Liver (tissue), 9 donors: ENCODE measurements around the gene ABL1. TPM values are rescaled to one million over a fixed set of nuclear protein-coding genes. Genes with fewer than 3 reads are reported as not detected.

Experiments
- DNase-seq: peaks from one replicate; pipeline ENCODE4 v3.0.0-alpha.2; 2017; ENCODE audit warnings: low spot score
- H3K27ac ChIP-seq, 2 donors: one replicate each; pipeline ENCODE4 v1.7.0; 2013; ENCODE audit warnings: inconsistent platforms in 2 of 2, low read length in 2 of 2, control low read depth in 1 of 2, low read depth in 1 of 2, mild to moderate bottlenecking in 1 of 2
- H3K27me3 ChIP-seq, 4 donors: one replicate each; pipeline versions ENCODE4 v1.6.1 to v1.7.0; 2013; ENCODE audit warnings: low read length in 3 of 4, inconsistent platforms in 1 of 4, mild to moderate bottlenecking in 1 of 4, moderate library complexity in 1 of 4; ENCODE audit not compliant: control insufficient read depth in 4 of 4, insufficient read depth in 4 of 4
- H3K36me3 ChIP-seq, 4 donors: one replicate each; pipeline versions ENCODE4 v1.6.1 to v1.7.0; 2013; ENCODE audit warnings: low read length in 3 of 4, mild to moderate bottlenecking in 3 of 4, low read depth in 1 of 4, moderate library complexity in 1 of 4; ENCODE audit not compliant: control insufficient read depth in 4 of 4, insufficient read depth in 3 of 4
- H3K4me1 ChIP-seq, 4 donors: one replicate each; pipeline versions ENCODE4 v1.6.1 to v1.7.0; 2013; ENCODE audit warnings: low read length in 3 of 4, mild to moderate bottlenecking in 3 of 4, moderate library complexity in 1 of 4; ENCODE audit not compliant: control insufficient read depth in 4 of 4, insufficient read depth in 4 of 4
- H3K4me3 ChIP-seq, 3 donors: one replicate each; pipeline versions ENCODE4 v1.6.1 to v1.7.0; 2013; ENCODE audit warnings: low read length in 3 of 3, control low read depth in 1 of 3, low read depth in 1 of 3, mild to moderate bottlenecking in 1 of 3
- H3K9ac ChIP-seq, 2 donors: one replicate each; pipeline ENCODE4 v1.7.0; 2013; ENCODE audit warnings: low read length in 2 of 2, mild to moderate bottlenecking in 2 of 2, moderate library complexity in 2 of 2, control low read depth in 1 of 2, low read depth in 1 of 2
- H3K9me3 ChIP-seq, 4 donors: one replicate each; pipeline versions ENCODE4 v1.6.1 to v1.7.0; 2013; ENCODE audit warnings: low read length in 3 of 4; ENCODE audit not compliant: control insufficient read depth in 4 of 4
- EGR1 ChIP-seq, 2 donors: IDR thresholded peaks; 2 replicates each; pipeline ENCODE4 v1.6.1; 2016 to 2018; ENCODE audit warnings: antibody characterized with exemption in 2 of 2, low read depth in 2 of 2
- FOXA2 ChIP-seq: IDR thresholded peaks from 2 replicates; pipeline ENCODE4 v1.6.1; 2016; ENCODE audit warnings: antibody characterized with exemption
- GABPA ChIP-seq, 2 donors: IDR thresholded peaks in 1 of 2; conservative IDR thresholded peaks in 1 of 2; 2 replicates each; pipeline ENCODE4 v1.6.1; 2016; ENCODE audit warnings: antibody characterized with exemption in 2 of 2, mild to moderate bottlenecking in 1 of 2, moderate library complexity in 1 of 2
- HNF4A ChIP-seq, 2 donors: conservative IDR thresholded peaks; 2 replicates each; pipeline ENCODE4 v1.6.1; 2016; ENCODE audit warnings: antibody characterized with exemption in 2 of 2, mild to moderate bottlenecking in 2 of 2
- HNF4G ChIP-seq: IDR thresholded peaks from 2 replicates; pipeline ENCODE4 v1.6.1; 2016; ENCODE audit warnings: antibody characterized with exemption
- JUND ChIP-seq, 2 donors: IDR thresholded peaks; 2 replicates each; pipeline ENCODE4 v1.6.1; 2016; ENCODE audit warnings: antibody characterized with exemption in 2 of 2
- NR2F2 ChIP-seq: IDR thresholded peaks from 2 replicates; pipeline ENCODE4 v1.6.1; 2016; ENCODE audit warnings: antibody characterized with exemption
- RAD21 ChIP-seq, 2 donors: IDR thresholded peaks; 2 replicates each; pipeline ENCODE4 v1.6.1; 2016; ENCODE audit warnings: antibody characterized with exemption in 2 of 2, mild to moderate bottlenecking in 2 of 2
- RXRA ChIP-seq, 2 donors: IDR thresholded peaks; 2 replicates each; pipeline ENCODE4 v1.6.1; 2017 to 2018; ENCODE audit warnings: antibody characterized with exemption in 2 of 2, mild to moderate bottlenecking in 1 of 2
- SP1 ChIP-seq: IDR thresholded peaks from 2 replicates; pipeline ENCODE4 v1.6.1; 2018; ENCODE audit warnings: antibody characterized with exemption, mild to moderate bottlenecking
- TAF1 ChIP-seq: conservative IDR thresholded peaks from 2 replicates; pipeline ENCODE4 v1.6.1; 2016; ENCODE audit warnings: antibody characterized with exemption, mild to moderate bottlenecking
- WGBS: extraction: QIAGEN DNeasy Blood & Tissue Kit; methylation state at CpG from one replicate; pipeline ENCODE4 v1.1.7; 2013; 5-methylcytosine and 5-hydroxymethylcytosine counted together
- polyA plus RNA-seq, 2 donors: library from polyadenylated mRNA; stranded (reverse) in 1 of 2; unstranded in 1 of 2; fragments of 200-250 nt in 1 of 2; fragments of >200 nt in 1 of 2; fragmentation: Nextera tagmentation in 1 of 2; extraction: Ambion mirVana in 1 of 2; gene quantifications; one replicate each; pipeline versions ENCODE4 v1.2.1 to v1.2.3, GENCODE V29; 2013 to 2015
- total RNA-seq, 2 donors: library from RNA; depleted of rRNA; stranded (reverse); fragments of >200 nt; gene quantifications; one replicate each; pipeline ENCODE4 v1.2.3, GENCODE V29; 2014
- TF ChIP-seq, protein P1 (sequence below): IDR thresholded peaks from 2 replicates; pipeline ENCODE4 v1.6.1; 2016; ENCODE audit warnings: antibody characterized with exemption
- TF ChIP-seq, protein P2 (sequence below): IDR thresholded peaks from 2 replicates; pipeline ENCODE4 v1.6.1; 2016; ENCODE audit warnings: antibody characterized with exemption, mild to moderate bottlenecking
- TF ChIP-seq, protein P3 (sequence below): fragments of 150-350 bp; IDR thresholded peaks from 2 replicates; pipeline ENCODE4 v1.5.1; 2017; ENCODE audit warnings: improper control_type of control experiment, low read depth, low read length; ENCODE audit not compliant: missing input control
- TF ChIP-seq, protein P4 (sequence below): IDR thresholded peaks from 2 replicates; pipeline ENCODE4 v1.6.1; 2016; ENCODE audit warnings: antibody characterized with exemption
- TF ChIP-seq, protein P5 (sequence below): IDR thresholded peaks from 2 replicates; pipeline ENCODE4 v1.6.1; 2016; ENCODE audit warnings: antibody characterized with exemption
- donor health status: healthy.
- donor health status: healthy.
- donor health status: healthy.
- donor health status: healthy.
- donor health status: healthy.

Gene ABL1
- total and polyA plus RNA-seq, 4 donors, result 4.2 to 14.2 (median 10.9) TPM

DNA sequence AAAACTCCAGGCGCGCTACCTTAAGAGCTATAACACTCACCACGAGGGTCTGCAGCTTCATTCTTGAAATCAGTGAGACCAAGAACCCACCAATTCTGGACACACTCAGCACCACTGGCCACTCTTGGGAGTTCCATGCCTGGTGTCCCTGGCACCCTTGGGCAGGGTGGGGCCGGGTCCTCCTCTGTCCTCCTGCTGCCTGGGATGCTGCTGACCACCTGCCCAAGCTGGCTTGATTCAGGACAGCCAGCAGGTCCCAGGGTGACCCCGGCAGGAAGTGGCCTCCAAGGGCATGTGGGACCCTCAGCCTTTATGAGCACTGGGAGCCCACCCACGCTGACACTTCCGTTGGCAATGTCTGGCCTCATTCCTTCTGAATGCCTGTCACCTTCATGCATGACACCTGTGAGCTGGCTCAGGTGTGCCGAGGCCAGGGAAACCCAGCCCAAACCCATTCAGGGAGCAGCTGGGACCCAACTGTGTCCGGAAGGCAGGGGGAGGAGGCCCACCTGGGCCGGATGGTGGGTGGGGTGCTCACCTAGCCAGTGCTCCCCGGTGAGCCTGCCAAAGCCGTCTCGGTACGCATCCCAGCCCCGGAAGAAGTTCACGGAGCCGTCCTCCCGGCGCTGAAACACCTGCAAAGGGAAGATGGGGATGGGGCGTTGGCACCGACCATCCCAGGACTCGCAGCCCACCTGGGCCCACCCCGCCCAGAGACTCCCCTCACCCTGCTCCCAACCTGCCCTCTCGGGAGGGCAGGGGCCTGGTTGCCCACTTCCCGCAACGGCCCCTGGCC is 76.4 kb downstream of the ABL1 start:
- H3K27ac ChIP-seq, result no peak overlapping the region
- H3K36me3 ChIP-seq, result no peaks in the 10 kb centered on the region
- H3K9ac ChIP-seq, result no peak overlapping the region
- 85% methylated on average over 26 of the region's 26 CpGs for WGBS
- TF ChIP-seq, protein P1, sequence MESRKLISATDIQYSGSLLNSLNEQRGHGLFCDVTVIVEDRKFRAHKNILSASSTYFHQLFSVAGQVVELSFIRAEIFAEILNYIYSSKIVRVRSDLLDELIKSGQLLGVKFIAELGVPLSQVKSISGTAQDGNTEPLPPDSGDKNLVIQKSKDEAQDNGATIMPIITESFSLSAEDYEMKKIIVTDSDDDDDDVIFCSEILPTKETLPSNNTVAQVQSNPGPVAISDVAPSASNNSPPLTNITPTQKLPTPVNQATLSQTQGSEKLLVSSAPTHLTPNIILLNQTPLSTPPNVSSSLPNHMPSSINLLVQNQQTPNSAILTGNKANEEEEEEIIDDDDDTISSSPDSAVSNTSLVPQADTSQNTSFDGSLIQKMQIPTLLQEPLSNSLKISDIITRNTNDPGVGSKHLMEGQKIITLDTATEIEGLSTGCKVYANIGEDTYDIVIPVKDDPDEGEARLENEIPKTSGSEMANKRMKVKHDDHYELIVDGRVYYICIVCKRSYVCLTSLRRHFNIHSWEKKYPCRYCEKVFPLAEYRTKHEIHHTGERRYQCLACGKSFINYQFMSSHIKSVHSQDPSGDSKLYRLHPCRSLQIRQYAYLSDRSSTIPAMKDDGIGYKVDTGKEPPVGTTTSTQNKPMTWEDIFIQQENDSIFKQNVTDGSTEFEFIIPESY, result no peak
- TF ChIP-seq HNF4A (conservative IDR thresholded peaks at IDR 0.05), result no peak
- no peak for TF ChIP-seq NR2F2
- TF ChIP-seq SP1, result no peak
- no peak for TF ChIP-seq FOXA2
- TF ChIP-seq GABPA (IDR thresholded peaks at IDR 0.05 in 1 of 2, conservative IDR thresholded peaks at IDR 0.05 in 1 of 2), result no peak
- TF ChIP-seq, protein P2, sequence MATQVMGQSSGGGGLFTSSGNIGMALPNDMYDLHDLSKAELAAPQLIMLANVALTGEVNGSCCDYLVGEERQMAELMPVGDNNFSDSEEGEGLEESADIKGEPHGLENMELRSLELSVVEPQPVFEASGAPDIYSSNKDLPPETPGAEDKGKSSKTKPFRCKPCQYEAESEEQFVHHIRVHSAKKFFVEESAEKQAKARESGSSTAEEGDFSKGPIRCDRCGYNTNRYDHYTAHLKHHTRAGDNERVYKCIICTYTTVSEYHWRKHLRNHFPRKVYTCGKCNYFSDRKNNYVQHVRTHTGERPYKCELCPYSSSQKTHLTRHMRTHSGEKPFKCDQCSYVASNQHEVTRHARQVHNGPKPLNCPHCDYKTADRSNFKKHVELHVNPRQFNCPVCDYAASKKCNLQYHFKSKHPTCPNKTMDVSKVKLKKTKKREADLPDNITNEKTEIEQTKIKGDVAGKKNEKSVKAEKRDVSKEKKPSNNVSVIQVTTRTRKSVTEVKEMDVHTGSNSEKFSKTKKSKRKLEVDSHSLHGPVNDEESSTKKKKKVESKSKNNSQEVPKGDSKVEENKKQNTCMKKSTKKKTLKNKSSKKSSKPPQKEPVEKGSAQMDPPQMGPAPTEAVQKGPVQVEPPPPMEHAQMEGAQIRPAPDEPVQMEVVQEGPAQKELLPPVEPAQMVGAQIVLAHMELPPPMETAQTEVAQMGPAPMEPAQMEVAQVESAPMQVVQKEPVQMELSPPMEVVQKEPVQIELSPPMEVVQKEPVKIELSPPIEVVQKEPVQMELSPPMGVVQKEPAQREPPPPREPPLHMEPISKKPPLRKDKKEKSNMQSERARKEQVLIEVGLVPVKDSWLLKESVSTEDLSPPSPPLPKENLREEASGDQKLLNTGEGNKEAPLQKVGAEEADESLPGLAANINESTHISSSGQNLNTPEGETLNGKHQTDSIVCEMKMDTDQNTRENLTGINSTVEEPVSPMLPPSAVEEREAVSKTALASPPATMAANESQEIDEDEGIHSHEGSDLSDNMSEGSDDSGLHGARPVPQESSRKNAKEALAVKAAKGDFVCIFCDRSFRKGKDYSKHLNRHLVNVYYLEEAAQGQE, result no peak
- TF ChIP-seq RXRA (IDR thresholded peaks at IDR 0.05), result no peak
- H3K4me3 ChIP-seq, result no peak overlapping the region
- peaks cover 0 to 7% (median under 1%) of the 10 kb centered on the region in 4 donors for H3K27me3 ChIP-seq
- no peaks in the 10 kb centered on the region for H3K4me1 ChIP-seq
- H3K9me3 ChIP-seq, result no peaks in the 10 kb centered on the region
- DNase-seq, result no peak

DNA sequence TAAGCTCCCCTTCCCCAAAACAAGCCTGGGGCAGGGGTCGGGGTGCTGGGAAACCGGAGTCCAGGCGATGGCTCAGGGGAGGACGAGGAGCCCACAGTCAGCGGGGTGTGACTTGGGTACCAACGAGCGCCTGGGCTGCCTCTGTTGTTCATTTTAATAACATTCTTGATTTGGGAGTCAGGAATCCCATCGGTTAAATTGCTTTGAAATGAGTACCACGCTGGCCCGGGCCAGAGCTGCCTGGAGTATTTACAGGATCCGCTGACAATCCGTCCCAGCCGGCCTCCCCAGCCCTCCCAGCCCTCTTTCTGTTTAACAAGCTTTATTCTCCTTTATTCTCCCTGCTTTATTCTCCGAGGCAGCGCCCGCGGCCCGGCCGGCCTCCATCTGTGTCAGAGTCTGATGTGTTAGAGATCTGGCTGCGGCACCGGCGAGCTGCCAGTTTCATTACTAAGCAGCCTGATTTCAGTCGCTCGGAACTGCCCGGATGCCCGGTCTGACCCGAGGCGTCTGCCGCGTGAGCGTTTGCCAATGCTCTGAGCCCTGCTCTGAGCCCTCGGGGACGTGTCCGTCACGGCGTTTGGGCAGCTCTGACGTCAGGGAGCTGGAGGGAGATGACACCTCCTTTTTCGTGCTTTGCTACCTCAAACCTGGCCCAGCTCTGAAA is 78.0 kb downstream of the ABL1 start:
- WGBS, result 62% methylated on average over 38 of the region's 38 CpGs
- no peak overlapping the region for H3K4me3 ChIP-seq
- H3K27ac ChIP-seq, result no peak overlapping the region
- peaks cover 0 to 7% (median 0%) of the 10 kb centered on the region in 4 donors for H3K27me3 ChIP-seq
- TF ChIP-seq, protein P3, sequence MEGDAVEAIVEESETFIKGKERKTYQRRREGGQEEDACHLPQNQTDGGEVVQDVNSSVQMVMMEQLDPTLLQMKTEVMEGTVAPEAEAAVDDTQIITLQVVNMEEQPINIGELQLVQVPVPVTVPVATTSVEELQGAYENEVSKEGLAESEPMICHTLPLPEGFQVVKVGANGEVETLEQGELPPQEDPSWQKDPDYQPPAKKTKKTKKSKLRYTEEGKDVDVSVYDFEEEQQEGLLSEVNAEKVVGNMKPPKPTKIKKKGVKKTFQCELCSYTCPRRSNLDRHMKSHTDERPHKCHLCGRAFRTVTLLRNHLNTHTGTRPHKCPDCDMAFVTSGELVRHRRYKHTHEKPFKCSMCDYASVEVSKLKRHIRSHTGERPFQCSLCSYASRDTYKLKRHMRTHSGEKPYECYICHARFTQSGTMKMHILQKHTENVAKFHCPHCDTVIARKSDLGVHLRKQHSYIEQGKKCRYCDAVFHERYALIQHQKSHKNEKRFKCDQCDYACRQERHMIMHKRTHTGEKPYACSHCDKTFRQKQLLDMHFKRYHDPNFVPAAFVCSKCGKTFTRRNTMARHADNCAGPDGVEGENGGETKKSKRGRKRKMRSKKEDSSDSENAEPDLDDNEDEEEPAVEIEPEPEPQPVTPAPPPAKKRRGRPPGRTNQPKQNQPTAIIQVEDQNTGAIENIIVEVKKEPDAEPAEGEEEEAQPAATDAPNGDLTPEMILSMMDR, result no peak
- TF ChIP-seq RAD21 (IDR thresholded peaks at IDR 0.05) (no peak), RXRA (IDR thresholded peaks at IDR 0.05) (no peak), EGR1 (IDR thresholded peaks at IDR 0.05; ENCODE audit: low read depth in 2 of 2) (no peak), FOXA2 (no peak), GABPA (IDR thresholded peaks at IDR 0.05 in 1 of 2, conservative IDR thresholded peaks at IDR 0.05 in 1 of 2) (no peak), HNF4A (conservative IDR thresholded peaks at IDR 0.05) (no peak), JUND (IDR thresholded peaks at IDR 0.05) (no peak), SP1 (no peak), TAF1 (no peak), HNF4G (no peak)
- TF ChIP-seq, protein P4, sequence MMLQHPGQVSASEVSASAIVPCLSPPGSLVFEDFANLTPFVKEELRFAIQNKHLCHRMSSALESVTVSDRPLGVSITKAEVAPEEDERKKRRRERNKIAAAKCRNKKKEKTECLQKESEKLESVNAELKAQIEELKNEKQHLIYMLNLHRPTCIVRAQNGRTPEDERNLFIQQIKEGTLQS, result no peak
- TF ChIP-seq, protein P5, sequence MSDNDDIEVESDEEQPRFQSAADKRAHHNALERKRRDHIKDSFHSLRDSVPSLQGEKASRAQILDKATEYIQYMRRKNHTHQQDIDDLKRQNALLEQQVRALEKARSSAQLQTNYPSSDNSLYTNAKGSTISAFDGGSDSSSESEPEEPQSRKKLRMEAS, result no peak
- TF ChIP-seq, protein P2, result no peak
- no peak for DNase-seq
- H3K4me1 ChIP-seq, result no peaks in the 10 kb centered on the region
- no peaks in the 10 kb centered on the region for H3K36me3 ChIP-seq
- no peaks in the 10 kb centered on the region for H3K9me3 ChIP-seq
- H3K9ac ChIP-seq, result no peak overlapping the region
